Neuronal stem cell (in vitro differentiated cells): ENCODE data around the gene PPP1R3D.

Source experiments
- DNase-seq: peaks from one replicate; pipeline ENCODE4 v3.0.0-alpha.2; 2013; ENCODE audit warnings: low spot score
- H2AFZ ChIP-seq: one replicate; pipeline ENCODE4 v1.6.1; 2013; ENCODE audit warnings: mild to moderate bottlenecking, low read length, inconsistent platforms
- H2AK5ac ChIP-seq: 2 replicates; pipeline ENCODE4 v1.6.1; 2013; ENCODE audit warnings: low read depth, mild to moderate bottlenecking, inconsistent platforms, low read length, moderate library complexity, mixed read lengths
- H2BK120ac ChIP-seq: 2 replicates; pipeline ENCODE4 v1.6.1; 2013; ENCODE audit warnings: low read depth, mild to moderate bottlenecking, inconsistent platforms, low read length, moderate library complexity, mixed read lengths
- H2BK12ac ChIP-seq: one replicate; pipeline ENCODE4 v1.6.1; 2013; ENCODE audit warnings: low read length, inconsistent platforms
- H2BK15ac ChIP-seq: 2 replicates; pipeline ENCODE4 v1.6.1; 2013; ENCODE audit warnings: mild to moderate bottlenecking, low read length, inconsistent platforms, mixed read lengths
- H2BK5ac ChIP-seq: one replicate; pipeline ENCODE4 v1.6.1; 2013; ENCODE audit warnings: inconsistent platforms, mild to moderate bottlenecking, low read length, moderate library complexity
- H3K14ac ChIP-seq: one replicate; pipeline ENCODE4 v1.6.1; 2013; ENCODE audit warnings: low read length, inconsistent platforms
- H3K18ac ChIP-seq: 2 replicates; pipeline ENCODE4 v1.6.1; 2013; ENCODE audit warnings: low read length, inconsistent platforms
- H3K23ac ChIP-seq: 2 replicates; pipeline ENCODE4 v1.6.1; 2013; ENCODE audit warnings: low read depth, mild to moderate bottlenecking, mixed read lengths, low read length, inconsistent platforms; ENCODE audit not compliant: poor library complexity
- H3K27ac ChIP-seq: replicated peaks from 3 replicates; pipeline ENCODE4 v1.5.1; 2013; ENCODE audit warnings: low read length, inconsistent platforms
- H3K27me3 ChIP-seq, 3 experiments: 2 replicates each; pipeline ENCODE4 v1.6.1; 2013; ENCODE audit warnings: low read length in 3 of 3, mild to moderate bottlenecking in 2 of 3, inconsistent platforms in 1 of 3, low read depth in 1 of 3, mixed read lengths in 1 of 3, moderate library complexity in 1 of 3; ENCODE audit not compliant: control insufficient read depth in 3 of 3, insufficient read depth in 3 of 3
- H3K36me3 ChIP-seq, 2 donors: replicated peaks in 1 of 2; 2 replicates each; pipeline ENCODE4 v1.6.1; 2013; ENCODE audit warnings: low read length in 2 of 2; ENCODE audit not compliant: control insufficient read depth in 2 of 2, insufficient read depth in 2 of 2
- H3K4ac ChIP-seq: 2 replicates; pipeline ENCODE4 v1.6.1; 2013; ENCODE audit warnings: inconsistent platforms, mild to moderate bottlenecking, low read length, moderate library complexity
- H3K4me1 ChIP-seq, 2 donors: 1 replicate in 1 of 2; 2 replicates in 1 of 2; pipeline ENCODE4 v1.6.1; 2013; ENCODE audit warnings: low read length in 2 of 2, low read depth in 1 of 2; ENCODE audit not compliant: control insufficient read depth in 2 of 2, insufficient read depth in 1 of 2
- H3K4me2 ChIP-seq: one replicate; pipeline ENCODE4 v1.6.1; 2013; ENCODE audit warnings: mild to moderate bottlenecking, low read length, inconsistent platforms; ENCODE audit not compliant: insufficient read depth, poor library complexity, severe bottlenecking
- H3K4me3 ChIP-seq, 2 donors: 2 replicates each; pipeline ENCODE4 v1.5.1; 2013; ENCODE audit warnings: low read length in 2 of 2, mild to moderate bottlenecking in 2 of 2, inconsistent platforms in 1 of 2, moderate library complexity in 1 of 2
- H3K79me1 ChIP-seq: one replicate; pipeline ENCODE4 v1.6.1; 2013; ENCODE audit warnings: low read depth, mild to moderate bottlenecking, inconsistent platforms, low read length, moderate library complexity
- H3K9ac ChIP-seq: one replicate; pipeline ENCODE4 v1.6.1; 2013; ENCODE audit warnings: mild to moderate bottlenecking, low read depth, low read length, inconsistent platforms; ENCODE audit not compliant: poor library complexity
- H3K9me3 ChIP-seq, 2 donors: replicated peaks in 1 of 2; 2 replicates each; pipeline versions ENCODE3 to v1.6.1; 2013; ENCODE audit warnings: low read length in 2 of 2, mild to moderate bottlenecking in 2 of 2, inconsistent platforms in 1 of 2, low read depth in 1 of 2, mixed read lengths in 1 of 2, moderate library complexity in 1 of 2; ENCODE audit not compliant: control insufficient read depth in 2 of 2, insufficient read depth in 1 of 2
- H4K8ac ChIP-seq: one replicate; pipeline ENCODE4 v1.6.1; 2013; ENCODE audit warnings: low read depth, mild to moderate bottlenecking, inconsistent platforms, low read length, moderate library complexity
- H4K91ac ChIP-seq: one replicate; pipeline ENCODE4 v1.6.1; 2013; ENCODE audit warnings: low read length, low read depth, mild to moderate bottlenecking, inconsistent platforms; ENCODE audit not compliant: poor library complexity
- WGBS, 2 donors: extraction: QIAGEN DNeasy Blood & Tissue Kit; methylation state at CpG; one replicate each; pipeline ENCODE4 v1.1.7; 2013; ENCODE audit warnings: missing lambda C conversion rate in 2 of 2, mixed read lengths in 1 of 2; ENCODE audit not compliant: insufficient read length in 2 of 2, insufficient replicate concordance in 1 of 2; ENCODE audit errors: extremely low coverage in 2 of 2; 5-methylcytosine and 5-hydroxymethylcytosine counted together

Gene PPP1R3D

DNA sequence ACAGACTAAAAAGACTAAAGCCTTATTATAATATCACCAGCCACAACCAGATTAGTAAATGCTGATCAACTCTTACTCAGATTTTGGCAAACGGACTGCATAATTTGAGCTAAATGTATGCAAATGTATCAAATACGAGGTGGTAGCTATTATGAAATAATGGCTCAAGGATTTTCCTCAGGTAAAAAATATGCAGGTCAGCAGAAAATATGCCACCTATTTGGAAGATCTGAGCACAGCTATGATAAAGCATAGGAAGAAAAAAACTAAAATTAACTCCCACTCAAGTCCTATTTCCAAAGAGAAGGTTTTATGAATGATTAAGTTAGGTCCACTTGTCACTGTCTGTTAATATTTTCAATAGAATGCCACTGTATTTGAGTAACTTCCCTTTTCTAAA lies 29.1 kb downstream of the PPP1R3D start:
- Histone ChIP-seq H3K36me3 (no peaks in the 10 kb centered on the region), H3K9ac (no peak overlapping the region), H2AFZ (no peak overlapping the region), H3K23ac (no peak overlapping the region), H3K14ac (no peak overlapping the region), H3K18ac (no peak overlapping the region), H3K4me1 (no peaks in the 10 kb centered on the region), H3K4ac (no peak overlapping the region), H3K9me3 (no peaks in the 10 kb centered on the region), H4K8ac (no peak overlapping the region), H4K91ac (no peak overlapping the region), H2BK5ac (no peak overlapping the region), H3K4me2 (no peak overlapping the region), H2BK12ac (no peak overlapping the region), H3K27me3 (peaks cover 0 to 15% (median 0%) of the 10 kb centered on the region in 3 experiments), H3K27ac (no peak overlapping the region), H3K79me1 (no peaks in the 10 kb centered on the region), H2BK120ac (no peak overlapping the region), H3K4me3 (no peak overlapping the region), H2BK15ac (no peak overlapping the region), H2AK5ac (no peak overlapping the region)
- no peak for DNase-seq
- no CpG with 5 or more reads among the region's 2 CpGs for WGBS, 2 donors

DNA sequence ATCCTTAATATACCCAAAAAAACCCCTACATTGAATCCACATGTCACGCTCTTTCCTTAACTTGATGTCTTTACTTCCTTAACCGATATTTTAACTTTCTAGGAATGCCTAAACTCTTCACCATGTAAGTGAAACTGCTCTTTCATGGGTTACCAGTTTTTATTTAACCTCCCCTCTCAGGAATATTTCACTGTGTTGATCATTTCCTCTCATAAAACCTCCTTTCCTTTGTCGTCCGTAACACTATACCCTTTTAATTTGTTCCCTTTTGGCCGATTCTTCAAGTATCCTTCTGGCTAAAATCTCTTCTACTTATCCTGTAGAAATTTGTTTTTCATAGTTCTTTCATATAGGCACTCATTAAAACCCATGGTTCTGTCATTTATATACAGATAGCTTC lies 31.2 kb downstream of the PPP1R3D start:
- no peak overlapping the region for H3K14ac ChIP-seq
- no peak overlapping the region for H3K4ac ChIP-seq
- no peak overlapping the region for H4K8ac ChIP-seq
- H3K9me3 ChIP-seq, result no peaks in the 10 kb centered on the region
- H3K79me1 ChIP-seq, result no peaks in the 10 kb centered on the region
- no peak overlapping the region for H2AFZ ChIP-seq
- no peak overlapping the region for H3K4me2 ChIP-seq
- H3K36me3 ChIP-seq, result no peaks in the 10 kb centered on the region
- no peak overlapping the region for H3K9ac ChIP-seq
- no peak overlapping the region for H3K27ac ChIP-seq
- H2BK15ac ChIP-seq, result no peak overlapping the region
- H2BK12ac ChIP-seq, result no peak overlapping the region
- no peak for DNase-seq
- H3K4me3 ChIP-seq, result no peak overlapping the region
- H4K91ac ChIP-seq, result no peak overlapping the region
- H2BK5ac ChIP-seq, result no peak overlapping the region
- no peak overlapping the region for H3K23ac ChIP-seq
- no peak overlapping the region for H2BK120ac ChIP-seq
- H3K18ac ChIP-seq, result no peak overlapping the region
- H3K27me3 ChIP-seq, result peaks cover 0 to 19% (median 0%) of the 10 kb centered on the region in 3 experiments
- no peak overlapping the region for H2AK5ac ChIP-seq
- WGBS, 2 donors, result 100% methylated on average over 2 of the region's 5 CpGs; no CpG with 5 or more reads in 1 of the 2 donors
- H3K4me1 ChIP-seq, result no peaks in the 10 kb centered on the region

DNA sequence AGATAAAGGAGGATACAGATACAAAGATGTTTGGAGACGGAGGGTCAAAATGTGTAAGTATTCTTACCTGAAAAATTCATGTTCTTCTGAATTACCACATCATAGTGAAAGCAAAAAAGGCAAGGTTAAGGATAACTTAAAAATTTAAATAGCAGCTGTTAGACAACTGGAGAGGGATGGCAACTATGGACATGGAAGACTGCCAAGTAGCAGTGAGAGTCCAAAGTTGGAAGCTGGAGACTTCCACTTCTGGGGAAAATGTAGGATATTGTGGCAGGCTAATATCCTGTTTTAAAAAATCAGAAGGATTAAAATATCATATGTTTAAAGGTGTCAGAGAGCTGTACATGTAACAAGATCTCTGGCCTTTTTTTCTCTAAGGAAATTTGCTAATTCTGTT lies 36.5 kb downstream of the PPP1R3D start:
- no peak overlapping the region for H2BK12ac ChIP-seq
- WGBS, 2 donors, result no CpG with 5 or more reads among the region's 1 CpG
- H2BK5ac ChIP-seq, result no peak overlapping the region
- DNase-seq, result no peak
- no peak overlapping the region for H3K23ac ChIP-seq
- no peak overlapping the region for H2BK120ac ChIP-seq
- no peak overlapping the region for H2AFZ ChIP-seq
- no peak overlapping the region for H3K4ac ChIP-seq
- no peak overlapping the region for H3K4me2 ChIP-seq
- H4K91ac ChIP-seq, result no peak overlapping the region
- H3K9me3 ChIP-seq, result no peaks in the 10 kb centered on the region
- no peak overlapping the region for H3K4me3 ChIP-seq
- no peak overlapping the region for H2BK15ac ChIP-seq
- H3K9ac ChIP-seq, result no peak overlapping the region
- no peaks in the 10 kb centered on the region for H3K36me3 ChIP-seq
- H2AK5ac ChIP-seq, result no peak overlapping the region
- peaks cover 0 to 13% (median 0%) of the 10 kb centered on the region in 3 experiments for H3K27me3 ChIP-seq
- H3K14ac ChIP-seq, result no peak overlapping the region
- no peak overlapping the region for H4K8ac ChIP-seq
- H3K4me1 ChIP-seq, result no peaks in the 10 kb centered on the region
- H3K18ac ChIP-seq, result no peak overlapping the region
- no peaks in the 10 kb centered on the region for H3K79me1 ChIP-seq
- no peak overlapping the region for H3K27ac ChIP-seq

DNA sequence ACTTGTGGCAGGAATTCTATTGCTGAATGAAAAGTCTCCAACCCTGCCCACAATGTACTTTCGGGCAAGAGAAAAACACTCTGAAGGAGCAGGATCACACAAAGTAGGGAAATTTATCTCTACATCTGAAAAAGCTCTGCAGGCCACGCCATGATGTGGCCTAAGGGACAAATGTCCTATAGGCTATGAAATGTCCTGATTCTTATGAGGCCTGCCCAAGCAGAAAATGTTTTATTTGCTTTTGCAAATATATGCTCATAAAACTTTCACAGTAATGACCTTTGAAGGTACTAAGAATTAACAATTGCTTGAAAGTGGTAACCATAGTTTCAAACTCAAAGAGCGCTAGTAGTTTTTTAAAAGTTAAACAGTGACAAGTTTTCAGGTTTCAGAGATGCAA lies 37.6 kb downstream of the PPP1R3D start:
- Histone ChIP-seq H3K36me3 (no peaks in the 10 kb centered on the region), H3K18ac (no peak overlapping the region), H3K27me3 (peaks cover 0 to 7% (median 0%) of the 10 kb centered on the region in 3 experiments), H3K4me3 (no peak overlapping the region), H3K9ac (no peak overlapping the region), H3K9me3 (no peaks in the 10 kb centered on the region), H2BK120ac (no peak overlapping the region), H2BK12ac (no peak overlapping the region), H3K4me2 (no peak overlapping the region), H4K91ac (no peak overlapping the region), H2BK15ac (no peak overlapping the region), H3K14ac (no peak overlapping the region), H3K79me1 (no peaks in the 10 kb centered on the region), H2AK5ac (no peak overlapping the region), H3K23ac (no peak overlapping the region), H3K4me1 (no peaks in the 10 kb centered on the region), H3K4ac (no peak overlapping the region), H2AFZ (no peak overlapping the region), H4K8ac (no peak overlapping the region), H2BK5ac (no peak overlapping the region), H3K27ac (no peak overlapping the region)
- no peak for DNase-seq
- WGBS, 2 donors, result no CpG with 5 or more reads among the region's 3 CpGs
